Measurements from ENCODE around the gene CMTM6.

GRCh38 chr3:32474201-32474600, 28.5 kb downstream of the CMTM6 start:
- TF ChIP-seq, protein P1, sequence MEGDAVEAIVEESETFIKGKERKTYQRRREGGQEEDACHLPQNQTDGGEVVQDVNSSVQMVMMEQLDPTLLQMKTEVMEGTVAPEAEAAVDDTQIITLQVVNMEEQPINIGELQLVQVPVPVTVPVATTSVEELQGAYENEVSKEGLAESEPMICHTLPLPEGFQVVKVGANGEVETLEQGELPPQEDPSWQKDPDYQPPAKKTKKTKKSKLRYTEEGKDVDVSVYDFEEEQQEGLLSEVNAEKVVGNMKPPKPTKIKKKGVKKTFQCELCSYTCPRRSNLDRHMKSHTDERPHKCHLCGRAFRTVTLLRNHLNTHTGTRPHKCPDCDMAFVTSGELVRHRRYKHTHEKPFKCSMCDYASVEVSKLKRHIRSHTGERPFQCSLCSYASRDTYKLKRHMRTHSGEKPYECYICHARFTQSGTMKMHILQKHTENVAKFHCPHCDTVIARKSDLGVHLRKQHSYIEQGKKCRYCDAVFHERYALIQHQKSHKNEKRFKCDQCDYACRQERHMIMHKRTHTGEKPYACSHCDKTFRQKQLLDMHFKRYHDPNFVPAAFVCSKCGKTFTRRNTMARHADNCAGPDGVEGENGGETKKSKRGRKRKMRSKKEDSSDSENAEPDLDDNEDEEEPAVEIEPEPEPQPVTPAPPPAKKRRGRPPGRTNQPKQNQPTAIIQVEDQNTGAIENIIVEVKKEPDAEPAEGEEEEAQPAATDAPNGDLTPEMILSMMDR (IDR thresholded peaks at IDR 0.05) = no peak
- no peak for TF ChIP-seq EZH2phosphoT487 (IDR thresholded peaks at IDR 0.05)
